Fibroblast of skin of left quadriceps (primary cell): ENCODE measurements around the gene CHD9NB.

Experiments used
- DNase-seq, 2 experiments: peaks; one replicate each; pipeline ENCODE4 v3.0.0-alpha.2; 2013; ENCODE audit warnings: low read depth in 2 of 2

Gene CHD9NB

DNA sequence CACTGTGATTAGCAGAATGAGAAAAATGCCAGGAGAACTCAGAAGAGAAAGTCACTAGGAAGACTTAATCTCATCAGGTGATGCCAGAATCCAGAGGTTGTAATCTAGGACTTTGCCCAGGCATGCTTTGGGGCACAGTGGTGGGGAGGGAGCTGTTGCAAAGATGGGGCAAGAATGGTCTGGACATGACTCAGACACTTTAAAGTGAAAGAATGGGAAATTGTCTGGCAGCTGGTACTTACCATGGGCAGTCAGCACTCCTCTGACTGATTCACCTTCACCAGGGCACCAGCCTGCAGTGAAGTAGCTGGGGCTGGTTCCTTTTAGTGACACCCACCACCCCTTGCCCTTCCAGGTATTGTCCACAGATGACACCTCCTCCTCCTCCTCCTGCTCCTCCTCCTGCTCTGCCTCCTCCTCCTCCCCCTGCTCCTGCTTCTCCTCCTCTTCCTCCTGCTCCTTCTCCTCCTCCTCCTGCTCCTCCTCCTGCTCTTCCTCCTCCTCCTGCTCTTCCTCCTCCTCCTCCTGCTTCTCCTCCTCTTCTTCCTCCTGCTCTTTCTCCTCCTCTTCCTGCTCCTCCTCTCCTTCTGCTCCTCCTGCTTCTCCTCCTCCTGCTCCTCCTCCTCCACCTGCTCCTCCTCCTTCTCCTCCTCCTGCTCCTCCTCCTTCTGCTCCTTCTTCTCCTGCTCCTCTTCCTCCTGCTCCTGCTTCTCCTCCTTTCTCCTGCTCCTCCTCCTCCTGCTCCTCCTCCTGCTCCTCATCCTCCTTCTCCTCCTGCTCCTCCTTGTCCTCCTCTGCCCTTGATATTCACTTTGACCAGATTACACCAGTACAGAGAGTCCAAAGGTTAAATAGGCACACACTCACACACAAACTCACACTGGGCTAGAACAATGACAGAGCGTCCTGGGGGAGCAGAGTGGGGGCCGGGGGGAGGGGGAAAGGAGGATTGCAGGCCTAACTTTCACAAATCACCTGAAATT, at the start of gene CHD9NB:
Gene CHD9NB (minus strand): TSS at position 379 of the 983 bp plus-strand sequence. CDS start 8,739 bp downstream, outside the sequence.
- DNase-seq = peak in 1 of 2 experiments; percentile 45

DNA sequence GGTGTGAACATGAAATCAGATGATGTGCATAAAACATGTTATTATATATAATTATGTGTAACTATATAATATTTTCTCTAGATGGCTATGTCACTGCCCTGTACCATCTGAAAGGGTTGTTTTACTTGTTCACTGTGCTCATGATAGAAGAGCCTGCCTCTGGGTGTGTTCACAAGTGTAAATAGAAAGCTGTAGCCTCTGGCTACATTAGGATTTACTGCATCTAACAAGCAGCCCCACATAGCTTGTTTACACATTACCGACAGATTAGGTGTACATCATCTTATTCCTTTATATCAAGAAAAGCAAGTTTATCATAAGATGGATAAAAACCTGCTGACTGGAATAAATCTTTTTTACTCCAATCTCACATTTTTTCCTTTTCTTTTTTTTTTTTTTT, 48.2 kb upstream of the CHD9NB start:
- no peak for DNase-seq

DNA sequence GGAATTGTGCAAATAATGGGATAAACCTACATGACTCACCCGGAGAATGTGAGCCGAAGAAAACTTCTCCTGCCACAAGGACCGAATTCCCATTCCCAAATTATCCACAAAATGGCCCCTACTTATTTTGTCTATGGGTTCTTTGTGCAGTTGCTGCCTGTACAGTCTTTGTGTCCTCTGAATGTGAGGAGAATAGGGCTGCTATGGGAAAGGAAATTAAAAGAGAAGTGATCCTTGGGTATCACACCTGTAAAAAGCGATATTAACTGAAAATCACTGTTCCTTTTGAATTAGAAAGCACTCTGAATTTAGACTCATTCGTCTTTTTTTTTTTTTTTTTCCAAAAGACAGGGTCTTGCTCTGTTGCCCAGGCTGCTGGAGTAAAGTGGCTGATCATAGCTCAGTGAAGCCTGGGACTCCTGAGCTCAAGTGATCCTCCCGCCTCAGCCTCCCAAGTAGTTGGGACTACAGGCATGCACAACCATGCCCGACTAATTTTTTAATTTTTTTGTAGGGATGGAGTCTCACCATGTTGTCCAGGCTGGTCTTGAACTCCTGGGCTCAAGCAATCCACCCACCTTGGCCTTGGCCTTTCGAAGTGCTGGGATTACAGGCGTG, 47.5 kb upstream of the CHD9NB start:
- no peak for DNase-seq

DNA sequence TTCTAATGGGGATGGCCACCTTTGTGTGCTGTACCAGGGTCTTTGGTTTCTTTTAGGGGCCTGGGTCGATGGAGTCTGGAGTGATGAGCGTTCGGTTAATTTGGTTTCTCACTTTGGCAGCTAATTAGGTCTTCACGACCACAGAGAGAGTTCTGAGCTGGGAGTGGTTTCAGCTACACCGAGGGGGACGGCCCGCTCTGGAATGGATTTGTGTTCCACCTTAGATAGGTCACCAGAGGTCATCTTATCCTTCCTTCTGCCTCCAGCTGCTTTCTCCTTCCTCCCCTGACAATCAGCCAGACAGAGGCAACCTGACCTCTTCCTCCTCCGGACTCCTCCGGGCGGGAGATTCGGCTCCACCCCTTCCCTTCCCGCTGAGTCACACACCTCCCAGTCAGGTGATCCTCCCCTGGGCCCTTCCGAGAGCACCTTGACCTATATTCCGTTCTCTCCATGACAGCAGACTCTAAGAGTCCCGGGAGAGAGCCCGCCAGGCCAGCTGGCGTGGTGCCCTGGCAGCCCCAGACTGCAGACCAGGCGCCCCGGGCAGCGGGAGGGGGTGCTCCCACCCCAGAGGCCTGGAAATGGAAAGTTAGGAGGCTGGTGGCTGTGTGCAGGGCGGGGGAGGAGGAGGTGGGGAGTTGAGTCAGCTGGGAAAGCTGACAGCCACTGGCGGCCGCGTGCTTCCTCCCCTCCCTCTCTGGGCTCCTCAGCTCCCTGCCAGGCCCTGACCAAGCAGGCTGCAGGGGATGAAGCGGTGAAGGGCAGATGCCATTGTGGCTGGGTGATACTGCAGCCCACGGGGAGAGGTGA, 46.8 kb upstream of the CHD9NB start:
- DNase-seq = peak in 1 of 2 experiments; percentile 60

DNA sequence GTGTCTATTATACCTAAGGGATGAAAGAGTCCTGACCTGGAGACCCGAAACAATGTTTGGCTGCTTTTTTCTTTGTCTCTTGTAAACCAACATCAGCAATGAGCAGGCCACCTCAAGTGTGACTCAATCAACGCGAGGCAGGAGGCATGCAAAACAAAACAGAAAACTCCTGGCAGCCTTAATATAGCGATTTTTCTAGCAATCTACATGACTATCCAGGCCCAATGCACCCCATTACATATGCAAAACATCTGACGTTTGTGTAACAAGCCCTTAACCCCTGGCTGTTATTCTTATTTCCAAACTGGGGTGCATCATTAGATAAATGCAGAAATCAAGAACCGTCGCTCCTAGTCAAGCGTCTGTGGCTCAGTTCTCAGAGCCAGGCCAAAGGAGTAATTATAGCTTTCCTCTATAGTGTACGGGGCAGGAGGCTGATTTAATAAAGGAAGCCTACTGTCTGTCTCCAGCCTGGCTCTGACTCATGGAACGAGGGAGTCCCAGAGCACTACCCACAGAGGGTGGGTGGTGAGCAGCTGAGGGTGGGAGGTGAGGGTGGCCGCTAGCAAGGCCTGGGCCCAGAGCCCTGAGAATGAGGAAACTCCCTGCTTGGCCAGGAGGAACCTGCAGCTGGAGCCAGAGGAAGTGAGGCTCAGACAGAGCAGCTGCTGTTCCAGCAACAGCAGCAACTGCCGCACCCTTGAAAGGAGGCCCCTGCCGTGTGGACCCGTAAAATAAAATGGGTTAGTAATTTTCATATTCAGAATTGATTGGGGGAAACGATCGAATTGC, 46.0 kb upstream of the CHD9NB start:
- DNase-seq = peak; percentile 71 to 74

DNA sequence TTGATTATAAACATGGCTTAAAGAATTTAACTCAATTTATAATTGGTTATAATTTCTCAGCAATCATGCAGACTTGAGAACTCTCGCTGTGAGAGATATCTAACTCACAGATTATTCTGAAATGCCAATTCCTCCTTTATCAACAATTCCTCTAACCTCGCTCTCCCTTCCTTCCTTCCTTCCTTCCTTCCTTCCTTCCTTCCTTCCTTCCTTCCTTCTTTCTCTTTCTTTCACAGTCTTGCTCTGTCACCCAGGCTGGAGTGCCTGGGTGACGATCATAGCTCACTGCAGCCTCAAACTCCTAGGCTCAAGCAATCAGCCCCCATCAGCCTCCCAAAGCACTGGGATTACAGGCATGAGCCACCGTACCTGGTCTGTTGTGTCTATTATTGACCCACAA, 44.5 kb upstream of the CHD9NB start:
- DNase-seq = no peak

DNA sequence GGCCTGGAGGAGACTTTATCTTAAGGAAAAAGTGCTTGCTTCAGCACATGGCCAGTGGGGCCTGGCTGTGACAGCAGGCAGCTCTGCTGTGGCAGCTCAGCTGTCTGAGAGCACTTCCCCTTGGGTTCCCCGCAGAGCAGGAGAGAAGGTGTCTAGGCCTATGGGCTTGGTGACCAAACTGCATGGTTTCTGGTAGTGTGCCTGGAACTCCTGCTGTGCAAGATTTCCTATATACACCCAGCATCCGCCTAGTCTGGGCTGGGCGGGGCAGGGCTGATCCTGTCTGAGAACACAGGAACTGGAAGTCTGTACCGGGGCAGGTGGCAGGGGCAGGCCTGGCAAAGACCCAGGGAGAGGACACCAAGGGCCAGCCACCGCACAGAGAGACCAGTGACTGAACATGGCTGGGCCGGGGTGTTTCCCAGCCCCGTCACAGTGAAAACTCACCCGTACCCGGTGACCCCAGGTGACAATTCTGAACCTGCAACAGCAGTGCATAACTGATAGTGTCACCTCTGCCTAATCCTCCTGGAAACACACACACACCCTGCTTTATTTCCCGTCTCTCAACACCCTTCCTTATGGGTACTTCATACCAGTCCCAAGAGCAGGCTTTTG, 41.4 kb upstream of the CHD9NB start:
- no peak for DNase-seq

DNA sequence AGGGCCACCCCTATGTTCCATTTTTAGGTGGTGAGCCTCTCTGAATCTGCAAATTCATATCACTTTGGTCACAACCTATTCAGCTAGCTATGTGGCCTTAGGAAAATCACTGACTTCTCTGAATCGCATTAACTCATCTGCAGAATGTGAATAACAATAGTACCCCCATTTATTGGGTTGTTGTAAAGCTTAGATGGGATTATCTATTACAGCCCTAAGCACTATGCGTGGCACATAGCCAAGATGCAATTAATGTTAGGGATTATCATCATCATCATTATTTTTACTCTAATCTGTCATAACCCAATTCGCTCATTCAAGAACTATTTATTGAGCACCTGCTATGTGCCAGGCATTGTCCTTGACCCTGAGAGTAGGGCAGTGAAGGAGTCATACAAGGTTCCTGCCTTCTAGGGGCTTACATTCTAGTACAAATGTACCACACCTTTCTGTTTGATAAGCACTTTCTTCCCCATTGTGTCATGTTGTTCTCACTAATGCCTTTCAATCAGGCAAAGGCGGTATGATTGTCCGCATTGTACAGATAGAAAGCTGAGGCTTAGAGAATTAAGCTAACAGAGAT, 40.6 kb upstream of the CHD9NB start:
- no peak for DNase-seq

DNA sequence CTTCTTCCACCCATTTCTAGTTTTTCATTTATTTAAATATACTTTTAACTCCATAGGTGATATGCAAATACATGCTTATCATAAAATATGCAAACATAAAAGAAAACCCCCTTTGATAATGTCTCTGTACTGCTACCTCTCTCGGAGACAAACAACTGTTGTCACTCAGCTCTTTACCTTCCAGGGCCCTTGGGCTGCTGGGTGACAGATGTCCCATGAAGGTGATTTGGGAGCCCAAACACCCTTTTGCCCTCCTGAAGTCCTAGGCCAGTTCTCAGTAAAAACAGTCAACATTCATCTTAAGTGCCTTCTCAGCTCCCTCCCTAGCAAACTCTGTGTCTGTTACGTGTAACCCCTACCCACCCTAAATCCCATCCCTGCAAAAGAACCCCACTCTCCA, 39.6 kb upstream of the CHD9NB start:
- no peak for DNase-seq

DNA sequence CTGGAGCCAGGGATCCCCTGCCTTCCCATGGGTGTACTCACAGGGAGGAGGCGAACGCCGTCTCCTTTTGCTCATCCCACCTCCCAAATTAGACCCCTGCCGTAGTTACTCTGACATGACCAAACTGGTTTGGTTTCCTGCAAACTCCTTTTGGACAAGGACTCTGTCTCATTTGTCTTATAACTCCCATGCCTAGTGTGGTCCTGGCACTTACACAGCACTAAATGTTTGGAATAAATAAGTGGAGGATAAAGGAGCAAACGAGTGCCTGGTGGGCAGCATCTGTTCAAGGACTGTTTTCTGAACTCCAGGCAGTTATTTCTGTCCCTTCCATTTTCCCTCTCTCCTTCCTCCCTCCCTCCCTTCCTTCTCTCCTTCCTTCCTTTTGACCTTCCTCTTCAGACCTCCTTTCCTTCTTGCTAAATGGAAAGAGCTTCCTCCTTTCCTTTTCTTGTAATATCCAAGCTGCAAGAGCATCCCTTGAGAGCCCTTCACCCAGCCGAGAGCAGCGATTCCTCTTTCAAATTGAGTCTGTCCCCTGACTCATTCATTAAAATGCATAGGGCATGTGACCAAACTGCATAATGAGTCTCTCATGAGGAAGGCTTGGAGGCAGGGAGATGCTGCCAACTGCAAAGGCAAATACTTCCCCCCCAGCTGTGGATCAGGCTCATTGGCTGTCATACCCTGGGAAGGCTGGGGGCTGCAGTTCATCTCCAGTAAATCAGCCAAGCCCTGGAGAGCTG, 38.9 kb upstream of the CHD9NB start:
- peak; percentile 90 to 91 for DNase-seq

DNA sequence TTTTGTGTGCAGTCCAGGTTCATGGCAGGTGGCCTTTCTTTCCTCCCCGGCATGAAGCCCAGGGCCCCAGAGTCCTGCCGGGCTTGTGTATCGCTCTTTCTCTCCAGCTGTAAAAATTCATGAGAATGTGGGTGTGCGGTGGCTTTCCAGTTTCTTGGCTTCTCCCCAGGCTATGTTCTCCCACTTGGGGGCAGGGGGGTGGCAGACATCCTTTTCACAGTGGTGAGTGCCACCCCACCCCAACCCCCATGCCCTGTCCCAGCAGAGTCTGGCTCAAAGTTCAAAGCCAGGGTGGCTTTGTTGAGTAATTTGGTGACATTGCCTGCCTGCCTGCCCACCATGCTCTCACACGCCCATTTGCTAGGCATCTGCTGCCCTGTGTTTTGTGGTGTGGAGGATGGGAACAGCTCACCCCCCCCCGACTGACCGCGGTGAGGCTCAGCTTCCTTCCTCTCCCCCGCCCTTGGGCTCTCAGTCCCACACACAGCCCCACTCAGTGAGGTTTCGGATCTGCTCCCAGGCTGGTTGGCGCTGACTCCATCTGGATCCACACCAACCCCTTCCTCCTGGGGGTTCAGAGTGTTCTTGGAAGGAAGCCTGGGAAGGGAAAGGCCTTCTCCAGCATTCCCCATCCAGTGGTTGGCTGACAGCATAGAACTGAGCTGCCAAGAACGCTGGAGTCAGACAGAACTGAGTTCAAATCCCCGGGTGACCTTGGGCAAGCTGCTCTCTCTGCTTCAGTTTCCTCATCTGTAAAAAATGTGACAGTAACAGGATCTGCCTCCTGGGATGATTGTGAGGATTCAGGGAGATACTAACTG, 38.1 kb upstream of the CHD9NB start:
- DNase-seq = peak; percentile 99

DNA sequence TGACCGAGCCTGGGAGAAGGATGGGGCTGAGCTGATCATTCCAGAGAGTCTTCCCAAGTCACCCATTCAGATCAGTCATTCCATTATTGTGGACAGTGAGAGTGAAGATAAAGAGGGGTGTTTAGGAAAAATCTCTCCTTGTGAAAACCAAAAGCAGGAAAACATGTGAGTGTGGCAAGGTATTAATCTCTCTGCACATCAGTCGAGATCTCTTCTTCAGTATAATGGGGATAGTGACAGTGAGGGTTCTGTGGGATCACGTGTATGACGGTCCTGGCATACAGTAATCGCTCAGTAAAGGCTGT, 37.5 kb upstream of the CHD9NB start:
- DNase-seq = no peak

DNA sequence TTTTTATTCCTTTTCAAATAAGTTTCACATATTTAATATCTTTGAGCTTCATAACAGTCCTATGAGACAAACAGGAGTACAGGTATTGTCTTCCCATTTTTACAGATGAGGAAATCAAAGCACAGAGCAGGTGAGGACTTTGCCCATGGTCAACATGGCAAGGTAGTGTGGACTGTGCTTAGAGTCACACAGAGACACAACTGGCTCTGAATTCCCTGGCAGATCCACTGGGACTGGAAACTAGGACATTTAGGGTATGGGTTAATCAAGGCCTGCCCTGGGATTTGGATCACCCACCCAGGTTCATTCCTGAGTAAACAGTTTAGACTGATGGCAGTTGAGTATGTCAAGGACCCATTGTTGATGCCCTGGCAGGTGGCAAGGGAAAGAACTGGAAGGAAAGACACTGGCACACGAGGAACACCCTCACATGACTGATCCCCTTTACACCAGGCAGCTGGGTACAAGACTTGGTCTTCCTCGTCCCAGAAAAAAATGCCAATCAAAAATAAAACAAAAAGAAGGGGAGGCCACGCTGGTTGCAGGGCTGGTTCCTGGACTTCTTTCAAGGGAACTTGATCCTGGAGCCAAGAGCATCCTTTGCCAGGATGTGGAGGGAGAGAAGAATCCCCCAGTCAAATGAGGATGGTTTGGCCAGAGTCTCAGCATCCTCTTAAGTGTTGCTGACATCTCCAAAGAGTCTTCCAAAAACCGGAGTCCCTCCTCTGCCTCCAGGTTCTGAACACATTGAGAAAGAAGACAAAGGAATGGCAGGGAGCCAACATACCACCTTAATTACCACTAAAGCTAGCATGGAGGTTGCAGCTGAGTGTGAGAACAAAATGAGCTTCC, 37.0 kb upstream of the CHD9NB start:
- no peak for DNase-seq

DNA sequence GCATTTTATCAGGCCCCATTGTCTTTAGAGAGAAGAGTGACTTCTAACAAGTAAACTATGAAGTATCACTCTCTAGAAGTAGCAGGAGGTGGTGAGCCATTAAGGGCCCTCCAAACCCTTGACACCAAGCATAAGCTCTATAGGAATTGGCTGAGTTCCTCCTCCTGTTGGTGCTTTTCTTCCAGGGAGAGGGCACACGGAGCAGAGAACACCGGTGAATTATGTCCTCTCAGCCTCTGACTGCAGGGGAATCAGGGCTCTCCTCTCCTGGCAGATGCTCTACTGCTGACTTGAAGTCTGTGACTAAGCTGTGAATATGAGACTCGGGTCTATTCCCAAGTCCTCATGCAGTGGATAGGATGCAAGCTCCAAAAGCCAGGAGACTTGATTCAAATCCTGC, 34.4 kb upstream of the CHD9NB start:
- DNase-seq = no peak

DNA sequence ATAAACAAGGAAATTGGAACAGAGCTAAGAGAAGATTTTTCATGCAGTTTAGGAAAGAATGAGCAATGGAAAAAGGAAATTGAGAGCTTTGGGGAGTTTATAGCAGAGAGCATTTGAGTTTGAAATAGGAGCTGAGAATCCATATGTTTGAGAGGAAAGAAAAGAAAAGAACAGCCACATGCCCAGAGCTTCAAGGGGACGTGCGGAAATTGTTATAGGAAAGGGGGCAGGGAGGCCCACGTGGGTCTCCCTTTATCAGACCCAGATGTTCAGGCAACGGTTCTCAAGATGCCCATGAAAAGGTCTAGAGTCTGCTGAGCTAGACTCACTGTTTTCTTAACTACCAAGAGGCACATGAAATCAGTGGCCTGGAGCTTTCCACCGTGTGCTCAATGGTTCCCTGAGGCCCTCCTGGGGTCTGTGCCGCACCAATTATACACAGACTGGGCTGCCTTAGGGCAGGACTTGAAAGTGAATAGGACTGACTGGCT, 33.3 kb upstream of the CHD9NB start:
- DNase-seq = peak; percentile 81

DNA sequence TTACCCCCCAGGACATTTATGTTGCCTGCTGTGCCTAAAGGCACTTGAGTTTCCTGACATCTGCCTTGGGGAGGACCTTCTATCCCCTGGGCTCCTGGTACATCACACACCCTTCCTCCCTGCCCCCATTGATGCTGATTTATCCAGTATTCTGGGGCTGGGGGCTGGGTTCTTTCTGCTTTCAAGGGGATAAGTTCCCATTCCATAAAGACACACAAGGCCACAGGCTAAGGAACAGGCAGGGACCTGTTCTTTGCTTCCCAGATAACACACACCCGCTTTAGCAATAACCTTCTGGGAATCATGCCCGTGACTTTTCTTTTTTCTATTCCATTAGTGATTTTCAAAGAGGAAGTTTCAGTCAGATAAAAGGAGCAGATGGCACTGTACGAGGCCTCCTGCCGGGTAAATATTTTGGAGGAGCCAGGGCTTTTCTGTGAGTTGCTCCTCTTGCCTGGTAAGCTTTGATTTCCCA, 32.7 kb upstream of the CHD9NB start:
- no peak for DNase-seq

DNA sequence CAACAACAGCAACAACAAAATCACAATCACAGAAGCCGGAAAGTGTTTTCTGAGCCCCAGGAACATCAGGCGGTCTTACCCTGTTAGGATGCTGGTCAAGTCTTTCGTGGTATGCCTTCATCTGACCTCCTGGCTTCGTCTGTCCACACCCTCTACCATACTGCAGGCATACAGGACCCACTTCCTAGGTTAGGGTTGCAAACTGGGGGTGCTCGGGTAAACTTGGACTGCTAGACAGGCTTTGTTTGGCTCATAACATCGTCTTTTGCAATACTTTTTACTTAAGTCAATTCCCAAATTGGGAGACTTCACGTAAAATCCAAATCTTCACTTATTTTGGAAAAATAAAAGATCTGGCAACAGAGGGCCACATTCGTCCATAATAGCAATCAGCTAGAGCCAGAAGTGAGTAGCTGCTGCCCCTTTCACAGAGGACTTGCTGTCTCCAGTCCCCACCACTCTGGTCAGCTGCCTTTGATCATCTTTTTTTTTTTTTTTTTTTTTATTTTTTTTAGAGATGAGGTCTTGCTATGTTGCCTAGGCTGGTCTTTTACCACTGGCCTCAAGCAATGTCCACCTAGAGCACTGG, 32.1 kb upstream of the CHD9NB start:
- no peak for DNase-seq
